ENCODE results near the gene PALB2. TPM values are rescaled to one million over a fixed set of nuclear protein-coding genes. Genes with fewer than 3 reads are reported as not detected.
A peak's percentile ranks its signal among the peaks of the same experiment; 100 is the strongest.

PALB2 gene
- total and polyA plus RNA-seq, 2 of the 13 experiments (the other 11 are each of a cell fraction or from before 2014, with no cell fraction given) = 12.1 to 40.9 TPM

GRCh38 chr16:23678430-23679273, 37.5 kb upstream of the PALB2 start, which contains the start of gene PLK1 (continued):
- TF ChIP-seq GPBP1L1 (CRISPR knock-in tag; IDR thresholded peaks at IDR 0.05) (no peak), SNAPC2 (CRISPR knock-in tag; IDR thresholded peaks at IDR 0.05) (peak; percentile 99), GMEB2 (CRISPR knock-in tag; IDR thresholded peaks at IDR 0.05; ENCODE audit: low read depth) (0 out of 2 replicates have a peak, but pooled peaks have one; percentile 56), NFYB (CRISPR knock-in tag; IDR thresholded peaks at IDR 0.05) (peak; percentile 95), TBX3 (IDR thresholded peaks at IDR 0.05; ENCODE audit: borderline replicate concordance) (no peak), U2AF2 (IDR thresholded peaks at IDR 0.05; ENCODE audit: low read depth, low read length) (0 out of 2 replicates have a peak, but pooled peaks have one; percentile 21), ZNF331 (CRISPR knock-in tag; IDR thresholded peaks at IDR 0.05) (peak; percentile 81), ZNF407 (CRISPR knock-in tag; IDR thresholded peaks at IDR 0.05; ENCODE audit: not compliant biosample characterization) (peak; percentile 61), ZNF335 (CRISPR knock-in tag; IDR thresholded peaks at IDR 0.05) (peak; percentile 89; the same call in 1 of the 2 replicates), NFE2 (CRISPR knock-in tag; IDR thresholded peaks at IDR 0.05) (peak; percentile 33; the same call in 1 of the 2 replicates), SOX13 (IDR thresholded peaks at IDR 0.05) (no peak; the same call in 1 of the 2 replicates), SOX13 (CRISPR knock-in tag; conservative IDR thresholded peaks at IDR 0.05 in 1 of 2, IDR thresholded peaks at IDR 0.05 in 1 of 2) (peak in 1 of 2 experiments; percentile 43; a peak in 2 of 4 replicates), AKAP8 (CRISPR knock-in tag; IDR thresholded peaks at IDR 0.05) (peak; percentile 21; the same call in 1 of the 2 replicates), BRD4 (CRISPR knock-in tag; IDR thresholded peaks at IDR 0.05) (0 out of 2 replicates have a peak, but pooled peaks have one; percentile 42), HMG20A (CRISPR knock-in tag; IDR thresholded peaks at IDR 0.05; ENCODE audit: borderline replicate concordance) (no peak), PHF5A (CRISPR knock-in tag; IDR thresholded peaks at IDR 0.05; ENCODE audit: low read depth, unreplicated experiment) (peak; percentile 83)

Data from HepG2 (cell line).